HK-2 (cell line): ENCODE data around the gene RNF225.
"Not testable (repeated sequence)": the region's sequence is repeated elsewhere in the genome, so short reads cannot be mapped to it uniquely, and the experiment has no call there.

Experiments
- DNase-seq: peaks from one replicate; pipeline ENCODE4 v3.0.0-alpha.2; 2018; ENCODE audit not compliant: unreplicated experiment

RNF225 gene

DNA sequence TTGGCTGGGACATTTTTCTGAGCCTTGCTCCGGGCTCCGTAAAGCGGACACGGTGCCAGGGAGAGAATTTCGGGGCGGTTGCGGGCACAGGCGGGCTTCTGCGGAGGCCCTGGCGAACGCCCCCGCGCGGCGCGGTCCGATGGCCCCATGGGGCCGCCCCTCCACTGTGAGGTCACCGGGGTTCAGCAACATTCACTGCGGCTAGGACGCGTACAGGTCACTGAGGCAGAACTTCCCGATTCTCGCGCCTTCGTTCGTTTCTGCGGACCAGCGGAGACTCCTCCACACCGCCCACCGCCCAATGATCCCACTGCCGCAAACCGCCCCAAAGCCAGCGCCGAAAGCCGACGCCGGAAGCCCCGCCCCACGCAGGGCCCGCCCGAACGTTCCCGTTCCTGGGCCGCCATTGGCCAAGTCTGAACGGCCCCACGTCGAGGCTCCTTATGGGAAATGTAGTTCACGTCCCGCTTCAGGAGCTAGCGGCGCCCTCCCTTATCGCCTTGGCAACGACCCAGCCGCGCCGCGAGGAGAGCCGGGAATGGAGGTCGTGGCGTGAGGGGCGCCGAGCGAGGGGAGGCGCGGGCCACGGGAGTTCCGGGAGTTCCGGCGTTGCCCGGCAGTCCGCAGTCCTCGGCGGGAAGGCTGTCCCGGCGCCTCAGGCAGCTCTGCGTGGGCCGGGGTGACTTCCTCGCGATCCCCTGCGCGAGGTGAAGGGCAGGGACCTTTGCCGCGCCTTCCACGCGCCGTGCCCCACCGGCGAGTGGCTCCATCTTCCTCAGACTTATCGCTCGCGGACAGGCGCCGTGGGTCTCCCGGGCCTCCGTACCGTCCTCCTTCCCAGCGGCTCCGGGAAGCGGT is 12.9 kb downstream of the RNF225 start, which contains the start of gene ZNF584:
Gene ZNF584 (plus strand): TSS at position 498 of the 858 bp plus-strand sequence. CDS start 499 bp downstream, outside the sequence.
- peak; percentile 99 for DNase-seq

DNA sequence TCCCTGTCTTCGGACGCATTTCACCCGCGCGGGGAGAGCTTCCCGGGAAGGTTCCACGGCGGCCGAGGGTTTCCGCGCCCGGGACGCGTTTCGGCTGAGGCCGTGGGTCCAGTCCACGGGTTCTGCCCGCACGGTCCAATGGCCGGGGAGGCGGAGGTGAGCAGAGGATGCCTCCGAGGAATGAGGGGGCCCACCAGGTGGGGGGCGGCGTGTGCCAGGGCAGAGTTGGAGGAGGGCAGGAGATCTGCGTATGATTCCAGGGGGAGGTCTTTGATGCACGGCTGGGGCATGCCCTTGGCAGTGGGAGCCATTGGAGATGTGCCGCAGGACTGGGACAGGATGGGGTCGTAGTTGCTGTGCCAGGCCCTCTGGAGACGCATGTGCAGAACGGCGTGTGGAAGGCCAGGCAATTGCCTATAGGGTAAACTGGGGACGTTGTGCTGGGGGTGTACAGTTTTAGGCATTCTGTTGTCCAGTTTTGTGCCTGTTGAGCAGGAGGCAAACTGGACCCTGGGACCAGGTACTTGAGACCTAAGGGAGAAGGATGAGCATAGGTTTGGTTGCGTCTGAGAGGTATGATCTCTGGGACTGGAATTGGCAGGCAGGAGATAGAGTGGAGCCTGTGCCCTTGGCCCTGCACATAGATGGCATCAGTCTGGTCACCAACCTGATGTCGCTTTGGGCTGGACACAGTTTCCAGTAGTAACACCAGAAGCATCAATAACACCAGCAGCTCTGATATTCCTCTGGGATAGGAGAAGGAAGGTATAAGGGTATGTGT is 13.7 kb downstream of the RNF225 start:
- DNase-seq: peak; percentile 73

DNA sequence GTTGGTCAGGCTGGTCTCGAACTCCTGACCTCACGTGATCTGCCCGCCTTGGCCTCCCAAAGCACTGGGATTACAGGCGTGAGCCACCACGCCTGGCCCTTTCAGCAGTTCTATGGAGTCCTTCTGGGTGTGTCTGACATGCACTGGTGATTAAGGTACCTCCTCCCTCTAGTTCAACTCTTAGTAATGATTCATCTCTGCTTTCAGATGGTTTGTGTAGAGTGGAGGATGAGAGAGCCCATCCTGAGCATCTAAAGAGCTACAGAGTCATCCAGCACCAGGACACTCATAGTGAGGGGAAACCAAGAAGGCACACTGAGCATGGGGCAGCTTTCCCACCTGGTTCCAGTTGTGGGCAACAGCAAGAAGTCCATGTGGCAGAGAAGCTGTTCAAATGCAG is 21.1 kb downstream of the RNF225 start:
- no peak for DNase-seq

DNA sequence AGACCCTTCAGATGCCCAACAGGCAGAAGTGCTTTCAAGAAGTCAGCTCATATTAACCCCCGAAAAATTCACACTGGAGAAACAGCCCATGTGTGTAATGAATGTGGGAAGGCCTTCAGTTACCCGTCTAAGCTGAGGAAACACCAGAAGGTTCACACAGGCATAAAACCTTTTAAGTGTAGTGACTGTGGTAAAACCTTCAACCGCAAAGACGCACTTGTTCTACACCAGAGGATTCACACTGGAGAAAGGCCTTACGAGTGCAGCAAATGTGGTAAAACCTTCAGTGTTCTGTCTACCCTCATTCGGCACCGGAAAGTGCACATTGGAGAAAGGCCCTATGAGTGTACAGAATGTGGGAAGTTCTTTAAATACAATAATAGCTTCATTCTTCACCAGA is 21.6 kb downstream of the RNF225 start:
- DNase-seq: no peak

DNA sequence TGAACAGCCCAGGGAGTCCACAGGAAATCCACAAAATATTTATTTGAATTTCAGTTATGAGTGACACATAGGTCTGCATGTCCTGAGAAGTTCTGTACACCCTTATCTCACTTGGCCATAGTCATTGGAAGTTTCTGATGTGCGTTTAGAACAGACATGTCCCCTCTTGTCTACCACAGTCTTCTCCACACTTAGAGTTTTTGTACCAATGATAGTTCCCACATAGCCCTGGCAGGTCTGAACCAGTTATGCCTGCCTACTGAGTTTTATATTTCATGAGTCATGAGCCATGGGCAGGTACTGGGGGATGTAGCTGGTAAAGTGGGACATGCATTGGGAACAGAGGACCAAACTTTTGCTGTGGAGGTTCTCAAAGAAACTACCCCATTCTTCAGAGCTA is 33.2 kb downstream of the RNF225 start:
- DNase-seq: no peak

DNA sequence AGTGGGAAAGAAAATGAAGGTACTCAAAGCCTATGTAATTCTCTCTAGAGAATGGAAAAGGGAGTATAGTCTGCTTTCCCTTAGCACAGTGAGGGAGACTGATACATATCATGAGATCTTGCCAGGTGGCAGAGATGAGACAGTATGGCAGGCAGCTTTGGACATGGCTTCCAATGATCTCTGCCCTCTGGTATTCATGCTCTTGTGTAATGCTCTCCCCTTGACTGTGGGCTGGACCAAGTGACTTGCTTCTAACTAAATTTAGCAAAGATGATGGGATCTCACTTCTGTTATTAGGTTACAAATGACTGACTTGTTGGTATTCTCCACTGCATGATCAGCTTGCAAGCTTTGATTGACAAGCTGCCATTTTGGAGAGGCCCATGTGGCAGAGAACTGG is 34.3 kb downstream of the RNF225 start:
- DNase-seq: no peak

DNA sequence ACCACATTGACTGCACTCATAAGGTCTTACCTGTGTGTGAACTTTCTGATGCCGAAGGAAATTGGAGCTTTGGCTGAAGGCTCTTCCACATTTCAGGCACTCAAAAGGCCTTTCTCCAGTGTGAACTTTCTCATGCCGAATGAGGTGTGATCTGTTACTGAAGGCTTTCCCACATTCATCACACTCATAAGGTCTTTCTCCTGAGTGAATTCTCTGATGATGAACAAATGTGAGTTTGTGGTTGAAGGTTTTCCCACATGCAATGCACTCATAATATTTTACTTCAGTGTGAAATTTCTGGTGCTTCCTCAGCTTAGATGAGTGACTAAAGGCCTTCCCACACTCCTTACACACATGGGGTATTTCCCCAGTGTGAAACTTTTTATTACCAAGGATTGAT is 38.8 kb downstream of the RNF225 start:
- no peak for DNase-seq

DNA sequence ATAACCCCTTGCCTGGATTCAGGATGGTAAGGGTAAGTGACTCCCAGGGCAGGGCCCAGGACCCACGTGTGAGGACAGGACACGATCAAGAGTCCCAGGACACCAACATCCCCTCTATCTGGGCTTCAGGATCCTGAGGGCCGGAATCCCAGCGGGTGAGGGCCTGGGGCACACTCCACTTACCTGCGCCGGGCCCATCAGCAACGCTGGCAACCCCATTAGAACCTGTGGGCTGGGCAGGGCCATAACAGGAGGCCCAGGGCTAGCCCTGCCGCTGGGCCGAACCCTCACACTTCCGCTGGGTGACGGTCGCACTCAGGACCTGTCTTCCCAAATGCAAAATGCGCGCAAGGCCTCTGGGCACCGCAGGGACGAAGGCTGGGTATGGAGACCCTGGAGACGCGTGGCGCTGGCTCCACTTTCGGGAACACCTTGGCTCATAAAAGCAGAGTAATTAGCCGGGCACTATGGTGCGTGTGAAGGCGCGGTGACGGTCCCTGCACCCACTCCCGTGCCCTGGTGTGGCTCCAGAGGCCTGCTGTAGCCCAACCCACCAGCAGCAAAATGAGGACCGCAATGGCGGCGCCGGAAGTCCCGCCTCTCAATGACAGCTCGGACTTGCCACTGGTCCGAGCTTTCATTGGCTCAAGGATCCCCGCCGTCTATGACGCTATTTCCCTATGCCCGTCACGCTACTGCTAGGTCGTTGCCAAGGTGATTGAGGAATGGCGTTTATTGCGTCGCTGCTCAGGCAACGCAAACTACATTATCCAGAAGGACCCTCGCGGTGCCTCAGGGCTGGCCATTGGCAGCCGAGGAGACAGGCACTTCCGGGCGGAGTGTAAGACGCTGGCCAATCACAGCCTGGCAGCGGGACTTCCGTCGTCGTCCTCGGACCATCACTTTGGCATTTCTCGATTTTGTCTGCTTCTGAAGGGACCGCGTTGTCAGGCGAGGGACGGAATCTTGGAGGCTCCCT is 44.4 kb downstream of the RNF225 start, which contains the start of gene ZNF132:
Gene ZNF132 (minus strand): TSS at position 578 of the 979 bp plus-strand sequence. CDS start 332 bp downstream, at position 246.
- DNase-seq: peak; percentile 97

DNA sequence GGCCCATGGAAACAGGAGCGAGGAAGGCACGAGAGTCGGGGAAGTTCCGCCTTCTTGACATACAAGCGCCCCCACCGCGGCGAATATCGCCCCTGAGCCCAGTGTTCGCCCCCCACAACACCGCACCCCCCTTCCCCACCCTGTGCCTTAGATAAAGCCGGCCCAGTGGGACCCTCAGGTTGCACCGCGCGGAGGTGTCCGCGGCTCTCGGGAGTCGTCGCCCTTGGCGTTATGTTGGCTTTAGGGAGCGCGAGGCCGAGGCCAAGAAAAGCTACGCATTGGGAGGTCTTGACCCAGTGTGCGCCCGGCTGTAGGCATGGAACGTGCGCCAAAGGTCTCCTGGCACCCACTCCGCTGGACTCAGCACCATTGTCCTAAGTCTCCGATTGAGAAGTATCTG is 45.1 kb downstream of the RNF225 start:
- no peak for DNase-seq

DNA sequence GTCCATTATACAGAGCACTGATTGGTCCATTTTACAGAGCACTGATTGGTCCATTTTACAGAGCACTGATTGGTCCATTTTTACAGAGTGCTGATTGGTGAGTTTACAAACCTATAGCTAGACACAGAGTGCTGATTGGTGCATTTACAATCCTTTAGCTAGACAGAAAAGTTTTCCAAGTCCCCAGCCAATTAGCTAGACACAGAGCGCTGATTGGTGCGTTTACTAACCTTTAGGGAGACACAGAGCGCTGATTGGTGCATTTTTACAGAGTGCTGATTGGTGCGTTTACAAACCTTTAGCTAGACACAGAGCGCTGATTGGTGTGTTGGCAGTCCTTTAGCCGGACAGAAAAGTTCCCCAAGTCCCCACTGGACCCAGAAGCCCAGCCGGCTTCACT is 47.5 kb downstream of the RNF225 start:
- not testable (repeated sequence) for DNase-seq
